ENCODE data around the gene FHL5. TPM values are rescaled to one million over a fixed set of nuclear protein-coding genes. Genes with fewer than 3 reads are reported as not detected.

The FHL5 gene
- not detected for polyA plus RNA-seq (2012; ENCODE audit: insufficient read depth, insufficient read length, low read depth)

GRCh38 chr6:96562886-96563285, at the start of gene FHL5:
TSS of gene FHL5 (plus strand) at chr6:96563128. CDS start at chr6:96603614, 40,486 bp downstream.
- H3K4me3 ChIP-seq (ENCODE audit: low read depth, low read length), result no peak within 1 kb of the TSS
- H3K27me3 ChIP-seq, result peaks cover 7% of the 10 kb centered on the region; the same call in 1 of the 2 replicates
- H3K4me1 ChIP-seq, result no peaks in the 10 kb centered on the region
- no peaks in the 10 kb centered on the region for H3K9me3 ChIP-seq
- no peak for TF ChIP-seq CTCF (IDR thresholded peaks at IDR 0.05; ENCODE audit: low read depth, low read length)
- H3K36me3 ChIP-seq, result no peaks in the 10 kb centered on the region
- DNase-seq, result no peak

DNA sequence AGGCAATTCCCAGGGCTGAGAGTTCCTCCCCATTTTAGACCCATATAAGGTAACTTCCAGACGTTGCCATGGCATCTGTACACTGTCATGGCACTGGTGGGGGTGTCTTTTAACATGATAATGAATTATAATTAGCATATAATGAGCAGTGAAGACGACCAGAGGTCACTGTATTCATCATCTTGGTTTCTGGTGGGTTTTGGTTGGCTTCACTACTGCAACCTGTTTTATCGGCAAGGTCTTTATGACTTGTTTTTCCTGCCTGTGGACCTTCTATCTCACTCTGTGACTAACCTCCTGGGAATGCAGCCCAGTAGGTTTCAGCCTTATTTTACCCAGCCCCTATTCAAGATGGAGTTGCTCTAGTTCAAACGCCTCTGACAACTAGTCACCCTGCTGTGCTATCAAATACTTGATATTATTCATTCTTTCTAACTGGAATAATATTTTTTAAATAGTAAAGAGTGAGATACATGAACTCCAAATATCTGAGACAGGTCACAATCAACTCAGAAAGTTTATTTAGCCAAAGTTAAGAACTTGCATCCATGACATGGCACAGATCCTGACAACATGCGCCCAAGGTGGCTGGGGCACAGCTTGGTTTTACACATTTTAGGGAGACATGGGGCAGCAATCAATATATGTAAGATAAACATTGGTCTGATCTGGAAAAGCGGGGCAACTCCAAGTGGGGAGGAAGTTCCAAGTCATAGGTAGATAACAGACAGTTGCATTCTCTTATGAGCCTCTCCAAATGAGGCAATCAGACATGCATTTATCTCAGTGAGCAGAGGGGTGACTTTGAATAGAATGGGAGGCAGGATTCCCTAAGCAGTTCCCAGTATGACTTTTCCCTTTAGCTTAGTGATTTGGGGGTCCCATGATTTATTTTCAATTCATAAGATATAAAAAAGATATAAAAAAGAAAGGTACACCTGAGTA, 42.5 kb upstream of the FHL5 start:
- no peak for DNase-seq
- Histone ChIP-seq H3K4me3 (ENCODE audit: low read depth, low read length) (peak overlapping the region; percentile 88), H3K27me3 (no peaks in the 10 kb centered on the region), H3K36me3 (0 out of 2 replicates have a peak, but pooled peaks cover 2% of the 10 kb centered on the region), H3K4me1 (no peaks in the 10 kb centered on the region), H3K9me3 (no peaks in the 10 kb centered on the region)
- TF ChIP-seq CTCF (IDR thresholded peaks at IDR 0.05; ENCODE audit: low read depth, low read length), result no peak

DNA sequence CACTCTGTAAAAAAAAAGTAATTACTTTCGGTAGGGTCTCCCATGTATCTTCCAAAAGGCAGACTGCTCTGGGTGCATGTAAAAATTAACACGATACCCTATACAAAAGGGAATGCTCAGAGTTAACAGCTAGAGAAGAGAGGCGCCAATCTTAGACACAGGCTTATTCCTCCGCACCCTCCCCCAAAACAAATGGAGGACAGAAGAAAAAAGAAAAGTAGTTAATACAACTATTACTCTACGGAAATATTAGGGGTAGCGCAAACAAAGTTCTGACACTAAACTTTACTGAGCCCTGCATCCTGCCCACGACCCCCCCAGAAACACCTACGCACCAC, 41.7 kb upstream of the FHL5 start:
- TF ChIP-seq CTCF (IDR thresholded peaks at IDR 0.05; ENCODE audit: low read depth, low read length), result no peak
- Histone ChIP-seq H3K36me3 (0 out of 2 replicates have a peak, but pooled peaks cover 2% of the 10 kb centered on the region), H3K27me3 (no peaks in the 10 kb centered on the region), H3K9me3 (no peaks in the 10 kb centered on the region), H3K4me3 (ENCODE audit: low read depth, low read length) (peak overlapping the region; percentile 88), H3K4me1 (no peaks in the 10 kb centered on the region)
- no peak for DNase-seq

GRCh38 chr6:96521644-96522464, 41.1 kb upstream of the FHL5 start, which contains the start of gene UFL1:
TSS of gene UFL1 (plus strand) at chr6:96521806. CDS start at chr6:96521874, 68 bp downstream.
- H3K36me3 ChIP-seq, result 0 out of 2 replicates have a peak, but pooled peaks cover 2% of the 10 kb centered on the region
- H3K4me1 ChIP-seq, result no peaks in the 10 kb centered on the region
- peak; percentile 95 for DNase-seq
- no peaks in the 10 kb centered on the region for H3K27me3 ChIP-seq
- peak within 1 kb of the TSS; percentile 88 for H3K4me3 ChIP-seq (ENCODE audit: low read depth, low read length)
- no peaks in the 10 kb centered on the region for H3K9me3 ChIP-seq
- no peak for TF ChIP-seq CTCF (IDR thresholded peaks at IDR 0.05; ENCODE audit: low read depth, low read length)

GRCh38 chr6:96522465-96523009, 40.4 kb upstream of the FHL5 start:
- Histone ChIP-seq H3K4me1 (no peaks in the 10 kb centered on the region), H3K27me3 (no peaks in the 10 kb centered on the region), H3K36me3 (0 out of 2 replicates have a peak, but pooled peaks cover 2% of the 10 kb centered on the region), H3K4me3 (ENCODE audit: low read depth, low read length) (peak overlapping the region; percentile 88), H3K9me3 (no peaks in the 10 kb centered on the region)
- DNase-seq, result no peak
- no peak for TF ChIP-seq CTCF (IDR thresholded peaks at IDR 0.05; ENCODE audit: low read depth, low read length)
